ENCODE measurements around the gene SLC17A9. TPM values are rescaled to one million over a fixed set of nuclear protein-coding genes. Genes with fewer than 3 reads are reported as not detected.

Gene SLC17A9
- total and polyA plus RNA-seq, 11 donors, result 0.16 to 6.6 (median 0.85) TPM

DNA sequence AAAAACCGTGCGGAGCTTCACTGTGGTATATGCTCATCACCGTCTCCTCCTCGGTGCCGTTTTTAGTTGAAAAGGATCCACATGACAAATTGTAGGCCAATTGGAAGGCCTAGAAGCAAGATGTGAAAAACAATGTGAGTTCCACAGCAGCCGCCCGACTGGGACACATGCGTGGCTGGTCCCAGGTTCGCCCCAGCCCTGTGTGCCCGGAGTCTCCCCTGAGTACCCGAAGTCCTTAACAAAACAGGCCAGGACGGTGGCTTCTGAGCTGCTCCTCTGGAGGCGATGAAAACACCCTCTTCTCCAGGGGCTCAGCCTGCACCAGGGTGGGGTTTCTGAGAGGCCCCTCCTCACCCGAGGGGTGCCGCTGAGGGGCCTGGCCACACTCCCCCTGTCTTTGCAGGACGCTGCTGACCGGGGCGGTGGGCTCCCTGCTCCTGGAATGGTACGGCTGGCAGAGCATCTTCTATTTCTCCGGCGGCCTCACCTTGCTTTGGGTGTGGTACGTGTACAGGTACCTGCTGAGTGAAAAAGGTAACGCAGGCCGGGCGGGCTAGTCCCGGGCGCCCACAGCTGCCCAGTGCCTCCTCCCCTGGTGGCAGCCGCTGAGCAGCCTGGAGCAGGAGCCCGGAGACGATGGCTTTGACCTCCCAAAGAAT is 9.8 kb downstream of the SLC17A9 start:
- Histone ChIP-seq H3K36me3 (peaks cover 0 to 6% (median 0%) of the 10 kb centered on the region in 9 donors), H3K4me3 (no peak overlapping the region), H3K9me3 (no peaks in the 10 kb centered on the region), H3K27ac (no peak overlapping the region), H3K4me1 (peaks cover 0 to 3% (median 0%) of the 10 kb centered on the region in 12 donors), H3K27me3 (no peaks in the 10 kb centered on the region)
- TF ChIP-seq CTCF (IDR thresholded peaks at IDR 0.05) (no peak), POLR2A (IDR thresholded peaks at IDR 0.05) (no peak)
- intact Hi-C loops (cut with DNase I), result no loop called here
- ATAC-seq, result no peak
- WGBS, 4 donors, result 93 to 96% (median 95%) methylated on average over 29 to 30 of the region's 30 CpGs
- no peak for DNase-seq

- no peak overlapping the region for H3K4me3 ChIP-seq
- DNase-seq, result no peak
- H3K4me1 ChIP-seq, result peaks cover 0 to 3% (median 0%) of the 10 kb centered on the region in 12 donors
- 89 to 92% (median 90%) methylated on average over 26 to 32 of the region's 32 CpGs for WGBS, 4 donors
- no peak for ATAC-seq
- TF ChIP-seq CTCF (IDR thresholded peaks at IDR 0.05) (no peak), POLR2A (IDR thresholded peaks at IDR 0.05) (no peak)
- intact Hi-C loops (cut with DNase I), result no loop called here
- H3K27me3 ChIP-seq, result peaks cover 0 to 1% (median 0%) of the 10 kb centered on the region in 9 donors
- H3K36me3 ChIP-seq, result peaks cover 0 to 6% (median 0%) of the 10 kb centered on the region in 9 donors
- no peak overlapping the region for H3K27ac ChIP-seq
- H3K9me3 ChIP-seq, result no peaks in the 10 kb centered on the region
These were observed 10.5 kb downstream of the SLC17A9 start for GRCh38 chr20:62962891-62963613.

DNA sequence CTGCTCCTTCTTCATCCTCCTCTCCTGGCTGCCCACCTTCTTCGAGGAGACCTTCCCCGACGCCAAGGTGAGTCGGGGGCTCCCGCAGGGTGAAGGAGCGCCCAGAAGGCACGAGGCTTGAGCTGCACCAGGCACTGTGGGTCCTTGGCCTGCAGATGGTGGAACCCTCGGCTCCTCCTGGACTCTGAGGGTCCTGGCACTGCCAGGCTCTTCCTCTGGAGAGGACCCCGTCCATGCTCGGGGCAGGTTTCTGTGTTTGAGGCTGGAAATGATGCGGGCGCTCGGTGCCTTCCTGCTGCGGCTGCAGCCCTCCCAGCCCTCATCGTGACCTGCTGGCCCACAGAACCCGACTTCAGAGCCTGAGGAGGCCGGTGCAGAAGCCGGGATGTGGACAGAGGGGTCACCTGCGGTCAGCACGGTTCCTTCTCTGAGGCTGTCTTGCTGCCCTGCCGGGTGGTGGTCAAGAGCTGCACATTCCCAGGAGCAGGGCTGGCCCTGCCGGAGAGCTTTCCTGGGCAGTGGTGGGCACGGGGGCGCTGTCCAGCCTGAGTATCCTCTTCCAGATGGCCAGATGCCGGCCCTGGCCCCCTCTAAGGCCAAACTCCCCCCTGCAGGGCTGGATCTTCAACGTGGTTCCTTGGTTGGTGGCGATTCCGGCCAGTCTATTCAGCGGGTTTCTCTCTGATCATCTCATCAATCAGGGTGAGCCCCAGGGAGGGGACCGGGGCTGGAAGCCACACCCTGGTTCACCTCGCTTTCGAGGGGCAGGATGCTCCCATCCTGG is 11.3 kb downstream of the SLC17A9 start:
- peaks cover 0 to 7% (median 0%) of the 10 kb centered on the region in 9 donors for H3K27me3 ChIP-seq
- peaks cover 0 to 3% (median 0%) of the 10 kb centered on the region in 12 donors for H3K4me1 ChIP-seq
- no peaks in the 10 kb centered on the region for H3K9me3 ChIP-seq
- peaks cover 0 to 6% (median 0%) of the 10 kb centered on the region in 9 donors for H3K36me3 ChIP-seq
- WGBS, 4 donors, result 85 to 92% (median 89%) methylated on average over 17 to 32 of the region's 32 CpGs
- TF ChIP-seq POLR2A (IDR thresholded peaks at IDR 0.05) (no peak), CTCF (IDR thresholded peaks at IDR 0.05) (no peak)
- no peak overlapping the region for H3K27ac ChIP-seq
- intact Hi-C loops (cut with DNase I), result no loop called here
- no peak overlapping the region for H3K4me3 ChIP-seq
- DNase-seq, result no peak
- no peak for ATAC-seq

GRCh38 chr20:62964700-62965099 is 12.2 kb downstream of the SLC17A9 start:
- no peak for DNase-seq
- TF ChIP-seq POLR2A (IDR thresholded peaks at IDR 0.05) (no peak), CTCF (IDR thresholded peaks at IDR 0.05) (no peak)
- no peak overlapping the region for H3K4me3 ChIP-seq
- 79 to 84% (median 82%) methylated on average over 20 of the region's 20 CpGs for WGBS, 4 donors
- H3K36me3 ChIP-seq, result peaks cover 0 to 6% (median 0%) of the 10 kb centered on the region in 9 donors
- H3K27me3 ChIP-seq, result peaks cover 0 to 7% (median 0%) of the 10 kb centered on the region in 9 donors
- intact Hi-C loops (cut with DNase I), result no loop called here
- ATAC-seq, result no peak
- H3K27ac ChIP-seq, result no peak overlapping the region
- H3K4me1 ChIP-seq, result peaks cover 0 to 3% (median 0%) of the 10 kb centered on the region in 12 donors
- no peaks in the 10 kb centered on the region for H3K9me3 ChIP-seq

Data from heart left ventricle (tissue), 16 donors.